Esophagus muscularis mucosa (tissue), 3 donors: ENCODE results near the gene DNER.

Experiments used
- CTCF ChIP-seq, 3 experiments: fragments of 200-600 bp in 2 of 3; fragments of 450-650 bp in 1 of 3; sonication (generic) in 2 of 3; IDR thresholded peaks; one replicate each; pipeline ENCODE4 v1.5.1; 2017 to 2019; ENCODE audit warnings: antibody characterized with exemption in 3 of 3, mild to moderate bottlenecking in 2 of 3, moderate library complexity in 1 of 3
- POLR2A ChIP-seq: fragments of 450-650 bp; IDR thresholded peaks from one replicate; pipeline ENCODE4 v1.6.1; 2017; ENCODE audit warnings: antibody characterized with exemption, moderate library complexity, mild to moderate bottlenecking, low read depth

GRCh38 chr2:229686122-229686919 is 28.0 kb downstream of the DNER start:
- no peak for TF ChIP-seq CTCF (IDR thresholded peaks at IDR 0.05)
- TF ChIP-seq POLR2A: no peak
